ENCODE measurements around the gene TNIK.

- TF ChIP-seq CTCF (IDR thresholded peaks at IDR 0.05; ENCODE audit: poor library complexity, severe bottlenecking) (no peak), REST (IDR thresholded peaks at IDR 0.05; ENCODE audit: borderline replicate concordance) (no peak)
Measured at GRCh38 chr3:171129827-171130226, 330.4 kb downstream of the TNIK start.
